ENCODE measurements around the gene OR10A6. TPM values are rescaled to one million over a fixed set of nuclear protein-coding genes. Genes with fewer than 3 reads are reported as not detected.

The OR10A6 gene
- total RNA-seq, 1 donor from 2014 or later = not detected

Other genes starting within 250 kb of the OR10A6 start
- not detected in 2 replicates for gene OVCH2, start 224.8 kb downstream of the OR10A6 start, total RNA-seq
- not detected in 2 replicates for gene OR5P2, start 134.3 kb downstream of the OR10A6 start, total RNA-seq
- not detected in 2 replicates for gene OR5P3, start 100.4 kb downstream of the OR10A6 start, total RNA-seq
- gene OR10A3, start 10.4 kb upstream of the OR10A6 start, total RNA-seq = 0.45 TPM in 1 of 2 replicates, not detected in the other
- gene NLRP10, start 34.2 kb upstream of the OR10A6 start, total RNA-seq = 1.3 and 2.1 TPM in 2 replicates
- 234 and 349 TPM in 2 replicates for gene EIF3F, start 56.1 kb upstream of the OR10A6 start, total RNA-seq
- 15.5 and 29.3 TPM in 2 replicates for gene TUB, start 149.9 kb upstream of the OR10A6 start, total RNA-seq
- gene RIC3, start 237.8 kb upstream of the OR10A6 start, total RNA-seq = not detected in 2 replicates

Measured in myocyte (in vitro differentiated cells).